Activated T-helper 17 cell treated with anti-CD3 and anti-CD28 coated beads, Interleukin-2, amount 50 U/mL, for 72 hours (primary cell): ENCODE results near the gene NELFCD. TPM values are rescaled to one million over a fixed set of nuclear protein-coding genes. Genes with fewer than 3 reads are reported as not detected.
"Not testable (repeated sequence)": the region's sequence is repeated elsewhere in the genome, so short reads cannot be mapped to it uniquely, and the experiment has no call there.

ENCODE experiments used
- ATAC-seq: fragments of 150-1000 bp; cut with Tn5 transposase; replicated peaks from 2 replicates; pipeline ENCODE4 v1.10.0; 2021; ENCODE audit warnings: mild to moderate bottlenecking, moderate library complexity
- H3K27ac Mint-ChIP-seq: one replicate; pipeline ENCODE4 v1.8.0; 2022; ENCODE audit warnings: mixed read lengths
- H3K27me3 Mint-ChIP-seq: one replicate; pipeline ENCODE4 v1.8.0; 2022; ENCODE audit warnings: mixed read lengths
- H3K36me3 Mint-ChIP-seq: one replicate; pipeline ENCODE4 v1.8.0; 2022; ENCODE audit warnings: low read depth, mild to moderate bottlenecking, mixed read lengths
- H3K4me1 Mint-ChIP-seq: one replicate; pipeline ENCODE4 v1.8.0; 2022; ENCODE audit warnings: mixed read lengths
- H3K4me3 Mint-ChIP-seq: one replicate; pipeline ENCODE4 v1.8.0; 2022; ENCODE audit warnings: mild to moderate bottlenecking, mixed read lengths
- H3K9me3 Mint-ChIP-seq: one replicate; pipeline ENCODE4 v1.8.0; 2022; ENCODE audit warnings: mixed read lengths
- total RNA-seq, 2 donors: library from RNA; stranded (reverse); gene quantifications; one replicate each; pipeline ENCODE4 v1.2.3, GENCODE V29; 2022

NELFCD gene
- total RNA-seq, 2 donors from 2014 or later, result 92.7 to 124 TPM

DNA sequence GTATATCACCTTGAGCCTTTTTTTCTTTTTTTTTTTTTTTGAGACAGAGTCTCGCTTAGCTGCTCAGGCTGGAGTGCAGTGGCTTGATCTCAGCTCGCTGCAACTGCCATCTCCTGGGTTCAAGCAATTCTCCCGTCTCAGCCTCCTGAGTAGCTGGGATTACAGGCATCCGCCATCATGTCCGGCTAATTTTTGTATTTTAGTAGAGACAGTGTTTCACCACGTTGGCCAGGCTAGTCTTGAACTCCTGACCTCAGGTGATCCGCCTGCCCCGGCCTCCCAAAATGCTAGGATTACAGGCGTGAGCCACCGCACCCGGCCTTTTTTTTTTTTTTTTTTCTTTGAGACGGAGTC is 2.0 kb downstream of the NELFCD start:
- not testable (repeated sequence) for H3K27me3 Mint-ChIP-seq, H3K27ac Mint-ChIP-seq, ATAC-seq, H3K9me3 Mint-ChIP-seq
- H3K36me3 Mint-ChIP-seq, result peaks cover 59% of the 10 kb centered on the region
- H3K4me1 Mint-ChIP-seq, result peaks cover 34% of the 10 kb centered on the region
- peak overlapping the region; percentile 80 for H3K4me3 Mint-ChIP-seq

- Mint-ChIP-seq H3K27me3 (no peaks in the 10 kb centered on the region), H3K27ac (peak overlapping the region; percentile 58), H3K4me1 (peaks cover 34% of the 10 kb centered on the region), H3K4me3 (peak overlapping the region; percentile 80), H3K9me3 (no peaks in the 10 kb centered on the region), H3K36me3 (peaks cover 75% of the 10 kb centered on the region)
- ATAC-seq, result no peak
Measured at GRCh38 chr20:58984691-58985090, 3.6 kb downstream of the NELFCD start.

DNA sequence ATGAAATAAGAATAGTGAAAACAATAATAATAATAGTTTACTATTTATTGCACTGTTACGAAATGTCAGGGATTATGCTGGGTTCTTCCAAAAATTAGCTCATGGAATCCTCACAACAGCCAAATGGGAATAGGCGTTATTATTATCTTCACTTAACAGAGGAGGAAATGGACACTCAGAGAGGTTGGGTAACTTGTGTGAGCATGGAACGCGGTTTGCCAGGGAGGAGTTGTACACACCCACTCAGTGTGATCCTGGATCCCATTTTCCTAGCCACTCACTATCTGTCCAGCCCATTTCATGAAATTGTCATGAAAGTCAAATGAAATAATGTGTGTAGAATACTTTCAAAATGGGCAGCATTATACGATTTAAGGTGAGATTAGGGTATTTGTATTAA is 4.6 kb downstream of the NELFCD start:
- H3K36me3 Mint-ChIP-seq, result peaks cover 83% of the 10 kb centered on the region
- H3K4me1 Mint-ChIP-seq, result peaks cover 34% of the 10 kb centered on the region
- H3K9me3 Mint-ChIP-seq, result no peaks in the 10 kb centered on the region
- no peak for ATAC-seq
- H3K27ac Mint-ChIP-seq, result no peak overlapping the region
- no peaks in the 10 kb centered on the region for H3K27me3 Mint-ChIP-seq
- H3K4me3 Mint-ChIP-seq, result no peak overlapping the region

GRCh38 chr20:58986286-58986967 is 5.4 kb downstream of the NELFCD start:
- Mint-ChIP-seq H3K36me3 (peaks cover 91% of the 10 kb centered on the region), H3K4me3 (peak overlapping the region; percentile 47), H3K27ac (peak overlapping the region; percentile 56), H3K4me1 (peaks cover 34% of the 10 kb centered on the region), H3K27me3 (no peaks in the 10 kb centered on the region), H3K9me3 (no peaks in the 10 kb centered on the region)
- no peak for ATAC-seq

DNA sequence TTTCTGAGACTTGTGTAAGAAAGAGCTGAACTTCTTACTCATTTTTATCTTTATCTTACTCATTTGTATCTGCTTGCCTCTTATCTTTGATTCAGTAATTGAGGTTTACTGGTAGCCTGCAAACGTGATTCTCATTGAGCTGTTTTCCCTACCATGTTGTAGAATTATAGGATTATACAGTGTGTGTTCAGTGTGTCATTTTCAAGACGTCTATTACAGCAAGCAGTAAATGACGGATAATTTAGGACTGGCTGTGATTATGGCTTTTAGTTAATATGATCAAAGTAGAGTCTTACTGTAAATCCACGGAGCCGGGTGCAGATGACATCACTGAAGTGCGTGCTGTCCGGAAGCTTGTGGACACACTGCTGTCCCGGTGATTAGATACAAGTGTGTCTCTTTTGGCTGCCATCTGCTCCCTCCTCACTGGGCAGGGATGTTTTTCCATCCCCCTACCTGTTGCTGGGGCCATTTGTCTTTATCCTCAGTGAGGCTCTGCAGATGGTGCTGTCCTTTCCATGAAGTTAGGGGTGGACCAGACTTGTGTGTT is 6.0 kb downstream of the NELFCD start:
- Mint-ChIP-seq H3K9me3 (no peaks in the 10 kb centered on the region), H3K27ac (peak overlapping the region; percentile 56), H3K36me3 (peaks cover 93% of the 10 kb centered on the region), H3K4me3 (peak overlapping the region; percentile 47), H3K4me1 (peaks cover 34% of the 10 kb centered on the region), H3K27me3 (no peaks in the 10 kb centered on the region)
- ATAC-seq, result peak; percentile 59

DNA sequence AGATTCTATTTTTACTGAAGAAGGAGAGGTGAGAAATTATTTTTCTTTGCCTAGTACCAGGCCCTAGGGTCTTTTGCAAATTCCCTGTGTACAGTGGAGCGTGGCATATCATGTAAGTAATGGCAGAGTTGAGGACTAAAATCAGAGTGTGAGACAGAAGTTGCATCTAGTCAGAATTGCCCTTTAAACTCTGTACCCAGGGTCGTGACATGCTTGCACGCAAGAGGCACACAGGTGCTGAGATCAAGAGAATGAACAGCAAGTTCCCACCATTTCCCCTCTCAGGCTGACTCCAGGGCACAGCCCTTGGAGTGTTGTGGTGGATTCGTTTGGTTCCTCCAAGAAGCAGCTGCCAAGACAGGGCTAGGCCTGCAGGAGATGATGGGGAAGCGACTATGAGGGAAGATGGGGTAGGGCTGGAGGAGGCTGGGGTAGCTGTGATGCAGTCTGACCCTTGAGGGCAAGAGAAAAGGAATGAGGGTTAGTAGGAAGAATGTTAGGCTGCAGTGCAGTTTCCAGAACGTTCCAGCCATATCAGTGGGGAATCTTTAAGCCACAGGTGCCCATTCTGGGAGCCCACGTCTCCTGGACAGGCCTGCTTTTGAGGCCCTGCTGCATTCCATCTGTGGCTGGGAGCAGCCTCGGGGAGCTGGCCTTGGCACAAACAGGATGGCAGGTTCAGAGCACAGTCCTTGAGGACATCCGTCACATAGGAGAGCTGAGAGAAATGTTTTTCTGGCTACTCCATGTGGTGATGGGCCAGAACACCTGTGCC is 6.9 kb downstream of the NELFCD start:
- Mint-ChIP-seq H3K4me1 (peaks cover 26% of the 10 kb centered on the region), H3K9me3 (no peaks in the 10 kb centered on the region), H3K27me3 (no peaks in the 10 kb centered on the region), H3K27ac (peak overlapping the region; percentile 51), H3K4me3 (no peak overlapping the region), H3K36me3 (peaks cover 93% of the 10 kb centered on the region)
- no peak for ATAC-seq

DNA sequence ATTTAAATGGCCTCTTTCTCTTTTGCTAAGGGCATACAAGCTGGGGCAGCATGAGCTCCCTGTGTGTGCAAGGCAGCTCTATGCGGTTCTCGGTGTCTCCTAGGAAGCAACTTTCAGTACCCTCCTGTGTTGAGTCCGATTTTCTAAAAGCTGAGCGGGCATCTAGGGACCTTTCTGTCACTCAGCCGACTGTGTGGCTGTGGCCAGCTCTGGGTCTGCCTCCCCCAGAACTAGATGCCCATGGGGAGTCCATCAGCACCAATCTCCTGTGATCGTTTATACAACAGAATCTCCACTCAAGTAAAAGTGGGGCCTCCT is 7.5 kb downstream of the NELFCD start:
- Mint-ChIP-seq H3K4me3 (no peak overlapping the region), H3K36me3 (peaks cover 98% of the 10 kb centered on the region), H3K27me3 (no peaks in the 10 kb centered on the region), H3K9me3 (no peaks in the 10 kb centered on the region), H3K4me1 (peaks cover 26% of the 10 kb centered on the region), H3K27ac (no peak overlapping the region)
- no peak for ATAC-seq

DNA sequence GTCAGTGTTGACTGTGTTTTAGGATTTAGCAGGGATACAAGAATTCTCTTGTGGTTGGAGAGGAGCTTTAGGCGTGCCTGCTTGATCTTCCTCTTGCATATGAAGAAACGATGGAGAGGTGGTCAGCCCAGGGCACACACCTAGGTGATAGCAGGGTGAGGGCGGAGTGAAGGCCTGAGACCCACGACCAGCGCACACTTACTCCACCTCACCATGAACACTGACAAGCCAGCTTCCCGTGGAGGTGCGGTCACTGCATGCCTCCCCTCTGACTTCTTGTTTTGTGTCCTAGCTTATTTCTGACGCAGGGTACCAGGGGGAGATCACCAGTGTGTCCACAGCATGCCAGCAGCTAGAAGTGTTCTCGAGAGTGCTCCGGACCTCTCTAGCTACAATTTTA is 8.1 kb downstream of the NELFCD start:
- Mint-ChIP-seq H3K27me3 (no peaks in the 10 kb centered on the region), H3K4me3 (no peak overlapping the region), H3K4me1 (peaks cover 19% of the 10 kb centered on the region), H3K36me3 (peaks cover 98% of the 10 kb centered on the region), H3K27ac (no peak overlapping the region), H3K9me3 (no peaks in the 10 kb centered on the region)
- no peak for ATAC-seq

DNA sequence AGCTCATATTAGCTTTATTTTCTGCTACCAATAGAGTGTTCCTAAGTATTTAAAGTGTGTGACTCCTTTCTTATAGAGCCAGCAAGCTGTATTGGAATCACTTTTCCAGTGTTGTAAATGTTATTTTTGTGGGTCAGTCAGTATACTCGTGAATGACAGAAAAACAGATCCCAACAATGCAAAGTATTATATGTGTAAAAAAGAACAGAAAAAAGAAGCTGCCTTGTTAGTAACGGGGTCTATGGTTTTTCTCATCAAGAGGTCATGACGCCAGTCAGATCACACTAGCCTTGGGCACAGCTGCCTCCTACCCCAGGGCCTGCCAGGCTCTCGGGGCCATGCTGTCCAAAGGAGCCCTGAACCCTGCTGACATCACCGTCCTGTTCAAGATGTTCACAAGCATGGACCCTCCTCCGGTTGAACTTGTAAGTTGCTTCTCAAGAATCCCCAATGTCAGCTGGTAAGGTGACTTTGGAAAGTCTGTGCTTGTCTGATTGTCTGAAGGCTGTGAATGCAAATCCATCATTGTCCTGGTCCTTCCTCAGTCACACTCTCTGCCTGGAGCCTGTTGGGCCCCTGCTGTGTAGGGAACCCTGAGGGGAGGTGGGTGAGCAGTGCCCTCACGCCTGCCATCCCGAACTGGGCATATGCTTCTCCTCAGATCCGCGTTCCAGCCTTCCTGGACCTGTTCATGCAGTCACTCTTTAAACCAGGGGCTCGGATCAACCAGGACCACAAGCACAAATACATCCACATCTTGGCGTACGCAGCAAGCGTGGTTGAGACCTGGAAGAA is 9.8 kb downstream of the NELFCD start:
- Mint-ChIP-seq H3K27ac (no peak overlapping the region), H3K27me3 (no peaks in the 10 kb centered on the region), H3K4me3 (no peak overlapping the region), H3K4me1 (peaks cover 8% of the 10 kb centered on the region), H3K36me3 (peaks cover 99% of the 10 kb centered on the region), H3K9me3 (no peaks in the 10 kb centered on the region)
- no peak for ATAC-seq

DNA sequence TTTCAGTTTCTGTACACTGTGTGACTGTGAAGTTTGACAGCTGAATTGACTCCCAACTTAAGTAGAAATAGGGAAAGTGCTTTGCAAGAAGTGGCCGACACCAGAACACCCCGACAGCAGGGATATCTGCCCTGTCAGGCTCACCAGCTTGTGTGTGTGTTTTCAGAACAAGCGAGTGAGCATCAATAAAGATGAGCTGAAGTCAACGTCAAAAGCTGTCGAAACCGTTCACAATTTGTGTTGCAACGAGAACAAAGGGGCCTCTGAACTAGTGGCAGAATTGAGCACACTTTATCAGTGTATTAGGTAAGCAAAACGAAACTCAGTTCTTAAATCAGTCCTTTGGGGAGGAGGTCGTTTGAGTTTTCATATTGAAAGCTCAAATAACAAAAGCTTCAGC is 10.7 kb downstream of the NELFCD start:
- H3K36me3 Mint-ChIP-seq, result peaks cover 99% of the 10 kb centered on the region
- H3K4me3 Mint-ChIP-seq, result no peak overlapping the region
- H3K27ac Mint-ChIP-seq, result no peak overlapping the region
- no peak for ATAC-seq
- H3K4me1 Mint-ChIP-seq, result peaks cover 4% of the 10 kb centered on the region
- H3K27me3 Mint-ChIP-seq, result no peaks in the 10 kb centered on the region
- H3K9me3 Mint-ChIP-seq, result no peaks in the 10 kb centered on the region

- no peaks in the 10 kb centered on the region for H3K4me1 Mint-ChIP-seq
- peaks cover 99% of the 10 kb centered on the region for H3K36me3 Mint-ChIP-seq
- ATAC-seq, result no peak
- no peaks in the 10 kb centered on the region for H3K27me3 Mint-ChIP-seq
- H3K9me3 Mint-ChIP-seq, result no peaks in the 10 kb centered on the region
- H3K27ac Mint-ChIP-seq, result no peak overlapping the region
- H3K4me3 Mint-ChIP-seq, result no peak overlapping the region
Measured at GRCh38 chr20:58992911-58993310, 11.9 kb downstream of the NELFCD start.

GRCh38 chr20:58993332-58994248 is 12.5 kb downstream of the NELFCD start:
- peaks cover 96% of the 10 kb centered on the region for H3K36me3 Mint-ChIP-seq
- H3K27me3 Mint-ChIP-seq, result no peaks in the 10 kb centered on the region
- no peak overlapping the region for H3K4me3 Mint-ChIP-seq
- ATAC-seq, result no peak
- H3K9me3 Mint-ChIP-seq, result no peaks in the 10 kb centered on the region
- no peaks in the 10 kb centered on the region for H3K4me1 Mint-ChIP-seq
- H3K27ac Mint-ChIP-seq, result no peak overlapping the region

DNA sequence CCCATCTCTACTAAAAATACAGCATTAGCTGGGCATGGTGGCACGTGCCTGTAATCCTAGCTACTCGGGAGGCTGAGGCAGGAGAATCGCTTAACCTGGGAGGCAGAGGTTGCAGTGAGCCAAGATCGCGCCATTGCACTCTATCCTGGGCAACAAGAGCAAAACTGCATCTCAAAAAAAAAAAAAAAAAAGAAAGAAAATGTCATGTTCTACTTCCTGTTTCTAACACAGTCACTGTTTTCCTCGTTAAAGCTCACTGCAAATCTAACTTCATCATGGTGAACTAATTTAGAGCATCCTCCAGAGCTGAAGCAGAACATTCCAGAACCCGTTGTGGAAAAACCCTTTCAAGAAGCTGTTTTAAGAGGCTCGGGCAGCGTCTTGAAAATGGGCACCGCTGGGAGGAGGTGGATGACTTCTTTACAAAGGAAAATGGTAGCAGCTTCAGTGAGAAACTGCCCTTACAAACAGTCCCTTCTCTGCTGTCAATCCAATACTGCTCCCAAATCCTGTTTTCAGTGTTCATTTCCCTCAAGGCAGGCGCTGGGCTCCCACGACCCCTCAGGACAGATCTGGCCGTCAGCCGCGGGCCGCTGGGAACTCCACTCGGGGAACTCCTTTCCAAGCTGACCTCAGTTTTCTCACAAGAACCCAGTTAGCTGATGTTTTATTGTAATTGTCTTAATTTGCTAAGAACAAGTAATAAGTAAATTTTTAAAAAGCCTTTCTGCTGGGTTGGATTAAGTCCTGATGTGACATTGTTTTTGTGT is 13.5 kb downstream of the NELFCD start:
- H3K27ac Mint-ChIP-seq, result no peak overlapping the region
- H3K4me3 Mint-ChIP-seq, result no peak overlapping the region
- no peak for ATAC-seq

More for the DNA sequence above, 13.5 kb downstream of the NELFCD start:
- no peaks in the 10 kb centered on the region for H3K4me1 Mint-ChIP-seq
- no peaks in the 10 kb centered on the region for H3K27me3 Mint-ChIP-seq
- peaks cover 90% of the 10 kb centered on the region for H3K36me3 Mint-ChIP-seq
- H3K9me3 Mint-ChIP-seq, result no peaks in the 10 kb centered on the region
